ENCODE data around the gene GABPB1. TPM values are rescaled to one million over a fixed set of nuclear protein-coding genes. Genes with fewer than 3 reads are reported as not detected.
A peak's percentile ranks its signal among the peaks of the same experiment; 100 is the strongest.

Gene GABPB1
- total RNA-seq, 1 experiment from 2014 or later = 45.0 TPM

DNA sequence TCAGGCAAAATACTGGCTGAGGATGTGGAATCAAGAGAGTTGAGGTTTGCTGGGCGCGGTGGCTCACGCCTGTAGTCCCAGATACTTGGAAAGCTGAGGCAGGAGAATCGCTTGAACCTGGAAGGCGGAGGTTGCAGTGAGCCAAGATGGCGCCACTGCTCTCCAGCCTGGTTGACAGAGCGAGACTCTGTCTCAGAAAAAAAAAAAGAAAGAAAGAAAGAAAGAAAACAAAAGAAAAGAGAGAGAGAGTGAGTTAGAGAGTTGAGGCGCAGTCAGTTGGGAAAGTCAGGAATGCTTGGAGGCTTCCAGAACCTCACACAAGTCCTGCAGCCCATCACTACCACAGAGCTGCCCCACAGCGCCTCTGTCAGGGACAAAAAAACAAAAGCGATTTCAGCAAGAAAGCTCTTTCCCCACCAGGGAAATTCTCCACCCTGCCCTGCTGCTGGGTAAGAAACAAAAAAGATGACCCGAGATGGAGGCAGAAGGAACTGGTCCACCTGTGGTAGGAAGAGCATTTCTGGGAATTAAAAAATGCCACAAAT, 103.3 kb downstream of the GABPB1 start:
- H3K4me3 Mint-ChIP-seq = no peak overlapping the region
- WGBS (ENCODE audit: extremely low coverage, insufficient read length, low lambda C conversion rate) = no CpG with 5 or more reads among the region's 11 CpGs
- H3K36me3 Mint-ChIP-seq (ENCODE audit: insufficient read depth in 1 of 3, low read depth in 3 of 3) = no peaks in the 10 kb centered on the region
- H2AFZ ChIP-seq (ENCODE audit: low read length) = no peak overlapping the region
- no peaks in the 10 kb centered on the region for H3K27me3 ChIP-seq (ENCODE audit: insufficient read depth, low read length)
- no peaks in the 10 kb centered on the region for H3K79me2 ChIP-seq (ENCODE audit: insufficient read depth, low read length)
- no peaks in the 10 kb centered on the region for H4K20me1 ChIP-seq (ENCODE audit: control insufficient read depth, insufficient read depth, insufficient read length)
- no peak overlapping the region for H3T11ph ChIP-seq (ENCODE audit: low read length)
- peaks cover 4 to 6% of the 10 kb centered on the region in 2 experiments; a peak in 3 of 4 replicates for H3K4me1 Mint-ChIP-seq
- H3K9me3 Mint-ChIP-seq = no peaks in the 10 kb centered on the region
- H3K79me1 ChIP-seq (ENCODE audit: insufficient read depth, low read depth, low read length, poor library complexity, severe bottlenecking) = no peaks in the 10 kb centered on the region
- H3K27me3 Mint-ChIP-seq (ENCODE audit: low read depth) = peaks cover 4% of the 10 kb centered on the region
- no peak overlapping the region for H2BK5ac ChIP-seq (ENCODE audit: insufficient read length, low read length)
- H3K27ac ChIP-seq (ENCODE audit: insufficient read length, low read depth, low read length) = no peak overlapping the region
- H2BK12ac ChIP-seq (ENCODE audit: insufficient read length, low read depth, low read length) = no peak overlapping the region
- no peak overlapping the region for H3K4me2 ChIP-seq (ENCODE audit: insufficient read depth, insufficient read length, low read length)
- no peak overlapping the region for H2AK5ac ChIP-seq (ENCODE audit: insufficient read length, low read length)
- H4K91ac ChIP-seq (ENCODE audit: insufficient read length, low read depth, low read length) = no peak overlapping the region
- TF ChIP-seq, protein P1, sequence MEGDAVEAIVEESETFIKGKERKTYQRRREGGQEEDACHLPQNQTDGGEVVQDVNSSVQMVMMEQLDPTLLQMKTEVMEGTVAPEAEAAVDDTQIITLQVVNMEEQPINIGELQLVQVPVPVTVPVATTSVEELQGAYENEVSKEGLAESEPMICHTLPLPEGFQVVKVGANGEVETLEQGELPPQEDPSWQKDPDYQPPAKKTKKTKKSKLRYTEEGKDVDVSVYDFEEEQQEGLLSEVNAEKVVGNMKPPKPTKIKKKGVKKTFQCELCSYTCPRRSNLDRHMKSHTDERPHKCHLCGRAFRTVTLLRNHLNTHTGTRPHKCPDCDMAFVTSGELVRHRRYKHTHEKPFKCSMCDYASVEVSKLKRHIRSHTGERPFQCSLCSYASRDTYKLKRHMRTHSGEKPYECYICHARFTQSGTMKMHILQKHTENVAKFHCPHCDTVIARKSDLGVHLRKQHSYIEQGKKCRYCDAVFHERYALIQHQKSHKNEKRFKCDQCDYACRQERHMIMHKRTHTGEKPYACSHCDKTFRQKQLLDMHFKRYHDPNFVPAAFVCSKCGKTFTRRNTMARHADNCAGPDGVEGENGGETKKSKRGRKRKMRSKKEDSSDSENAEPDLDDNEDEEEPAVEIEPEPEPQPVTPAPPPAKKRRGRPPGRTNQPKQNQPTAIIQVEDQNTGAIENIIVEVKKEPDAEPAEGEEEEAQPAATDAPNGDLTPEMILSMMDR (conservative IDR thresholded peaks at IDR 0.05) = 0 out of 3 replicates have a peak, but pooled peaks have one; percentile 12
- no peak overlapping the region for H3K14ac ChIP-seq (ENCODE audit: insufficient read depth, low read length)
- H4K5ac ChIP-seq (ENCODE audit: insufficient read length, low read depth, low read length) = no peak overlapping the region
- no peak overlapping the region for H3K27ac Mint-ChIP-seq
- H2BK15ac ChIP-seq (ENCODE audit: low read depth, low read length) = no peak overlapping the region
- no peak overlapping the region for H3K56ac ChIP-seq (ENCODE audit: insufficient read length, low read depth, low read length)
- no peak overlapping the region for H2BK120ac ChIP-seq (ENCODE audit: low read depth, low read length, poor library complexity, severe bottlenecking)
- H3K23me2 ChIP-seq (ENCODE audit: insufficient read length, low read depth, low read length, poor library complexity, severe bottlenecking) = no peaks in the 10 kb centered on the region
- no peak overlapping the region for H3K23ac ChIP-seq (ENCODE audit: insufficient read length, low read depth, low read length)
- H3K18ac ChIP-seq (ENCODE audit: insufficient read length, low read depth, low read length) = no peak overlapping the region
- no peak overlapping the region for H3K4ac ChIP-seq (ENCODE audit: low read depth, low read length)
- H4K8ac ChIP-seq (replicated peaks; ENCODE audit: insufficient read length, low read depth, low read length) = no peak overlapping the region
- no peak overlapping the region for H2BK20ac ChIP-seq (ENCODE audit: low read depth, low read length, poor library complexity, severe bottlenecking)
- no peaks in the 10 kb centered on the region for H3K9me3 ChIP-seq (ENCODE audit: control insufficient read depth, low read depth, low read length)
- H3K4me1 ChIP-seq (ENCODE audit: insufficient read depth, low read length) = no peaks in the 10 kb centered on the region
- no peak for DNase-seq
- H3K9ac ChIP-seq (ENCODE audit: extremely low read depth, insufficient read length, low read length) = no peak overlapping the region
